Bronchial epithelial cell (primary cell): ENCODE results near the gene APC. TPM values are rescaled to one million over a fixed set of nuclear protein-coding genes. Genes with fewer than 3 reads are reported as not detected.

Source experiments
- DNase-seq: peaks from one replicate; pipeline ENCODE4 v3.0.0-alpha.2; 2010; ENCODE audit warnings: low read depth
- FAIRE-seq: peaks from 2 replicates; lab custom pipeline; 2011; peaks lifted over from hg19 to GRCh38; lab: Jason Lieb, UNC
- H3K27me3 ChIP-seq: 2 replicates; pipeline ENCODE4 v1.5.1; 2011; ENCODE audit warnings: low read length; ENCODE audit not compliant: control insufficient read depth, insufficient read depth
- H3K36me3 ChIP-seq: 2 replicates; pipeline ENCODE4 v1.5.1; 2011; ENCODE audit warnings: low read length; ENCODE audit not compliant: control insufficient read depth, insufficient read depth
- H3K4me3 ChIP-seq: 2 replicates; pipeline ENCODE4 v1.5.1; 2011; ENCODE audit warnings: mild to moderate bottlenecking, low read depth, low read length, control low read depth
- CTCF ChIP-seq: IDR thresholded peaks from 2 replicates; pipeline ENCODE4 v1.5.1; 2011; ENCODE audit warnings: mild to moderate bottlenecking, moderate library complexity, low read length, control low read depth, inconsistent platforms; ENCODE audit not compliant: insufficient read depth, severe bottlenecking
- total RNA-seq: library from RNA; depleted of rRNA; stranded (reverse); fragments of >200 nt; gene quantifications from 2 replicates; pipeline ENCODE4 v1.2.1, GENCODE V29; 2014

The APC gene
- total RNA-seq, 1 donor from 2014 or later: 33.7 TPM

GRCh38 chr5:112697833-112698232, 39.9 kb upstream of the APC start:
- FAIRE-seq (no peak), DNase-seq (no peak)
- no peak for TF ChIP-seq CTCF
- H3K36me3 ChIP-seq: no peaks in the 10 kb centered on the region
- no peak overlapping the region for H3K4me3 ChIP-seq
- no peaks in the 10 kb centered on the region for H3K27me3 ChIP-seq

GRCh38 chr5:112703866-112704820, 33.5 kb upstream of the APC start:
- Histone ChIP-seq H3K36me3 (no peaks in the 10 kb centered on the region), H3K4me3 (no peak overlapping the region), H3K27me3 (no peaks in the 10 kb centered on the region)
- no peak for TF ChIP-seq CTCF
- FAIRE-seq: no peak
- no peak for DNase-seq

- Histone ChIP-seq H3K27me3 (no peaks in the 10 kb centered on the region), H3K36me3 (no peaks in the 10 kb centered on the region), H3K4me3 (no peak overlapping the region)
- TF ChIP-seq CTCF: no peak
- FAIRE-seq (no peak), DNase-seq (no peak)
Observed at GRCh38 chr5:112706446-112707016, 31.2 kb upstream of the APC start.

GRCh38 chr5:112707187-112708102, 30.2 kb upstream of the APC start:
- Histone ChIP-seq H3K36me3 (no peaks in the 10 kb centered on the region), H3K4me3 (peak overlapping the region; percentile 95), H3K27me3 (no peaks in the 10 kb centered on the region)
- no peak for TF ChIP-seq CTCF
- DNase-seq (peak; percentile 97), FAIRE-seq (peak; percentile 36)

- FAIRE-seq: no peak
- H3K4me3 ChIP-seq: peak overlapping the region; percentile 95
- H3K36me3 ChIP-seq: no peaks in the 10 kb centered on the region
- DNase-seq: no peak
- no peak for TF ChIP-seq CTCF
- H3K27me3 ChIP-seq: no peaks in the 10 kb centered on the region
Observed at GRCh38 chr5:112708103-112708622, 29.5 kb upstream of the APC start.
